Keratinocyte (primary cell): Measurements from ENCODE around the gene USH2A. TPM values are rescaled to one million over a fixed set of nuclear protein-coding genes. Genes with fewer than 3 reads are reported as not detected.

Source experiments
- DNase-seq: peaks from one replicate; pipeline ENCODE4 v3.0.0-alpha.2; 2011; ENCODE audit warnings: low read depth, missing footprints, low spot score
- FAIRE-seq: peaks from 2 replicates; lab custom pipeline; 2011; peaks lifted over from hg19 to GRCh38; lab: Jason Lieb, UNC
- H2AFZ ChIP-seq: 2 replicates; pipeline ENCODE4 v1.6.0; 2012; ENCODE audit warnings: low read length, control low read depth, inconsistent platforms; ENCODE audit not compliant: control insufficient read depth
- H3K27ac ChIP-seq: 2 replicates; pipeline ENCODE4 v1.5.1; 2011; ENCODE audit warnings: low read length; ENCODE audit not compliant: control insufficient read depth, insufficient read depth
- H3K27me3 ChIP-seq: 3 replicates; pipeline ENCODE4 v1.6.0; 2011; ENCODE audit warnings: low read length; ENCODE audit not compliant: control insufficient read depth, insufficient read depth; ENCODE audit errors: extremely low read depth
- H3K36me3 ChIP-seq, 2 experiments: 2 replicates in 1 of 2; 3 replicates in 1 of 2; pipeline ENCODE4 v1.5.1; 2011; ENCODE audit warnings: low read length in 2 of 2, mild to moderate bottlenecking in 1 of 2; ENCODE audit not compliant: control insufficient read depth in 2 of 2, insufficient read depth in 2 of 2; ENCODE audit errors: extremely low read depth in 1 of 2
- H3K4me1 ChIP-seq: 3 replicates; pipeline ENCODE4 v1.5.1; 2011; ENCODE audit warnings: low read length; ENCODE audit not compliant: control insufficient read depth, insufficient read depth; ENCODE audit errors: extremely low read depth
- H3K4me2 ChIP-seq: 3 replicates; pipeline ENCODE4 v1.6.0; 2011; ENCODE audit warnings: low read depth, low read length; ENCODE audit not compliant: control insufficient read depth, insufficient read depth; ENCODE audit errors: extremely low read depth
- H3K4me3 ChIP-seq, 3 experiments: fragments of 200-600 bp in 1 of 3; sonication (generic) in 1 of 3; 2 replicates in 2 of 3; 3 replicates in 1 of 3; pipeline ENCODE4 v1.5.1; 2011 to 2016; ENCODE audit warnings: low read length in 3 of 3, mild to moderate bottlenecking in 3 of 3, control low read depth in 2 of 3, inconsistent platforms in 1 of 3, low read depth in 1 of 3, mixed read lengths in 1 of 3, mixed run types in 1 of 3, moderate library complexity in 1 of 3; ENCODE audit not compliant: control insufficient read depth in 2 of 3, insufficient read depth in 2 of 3; ENCODE audit errors: extremely low read depth in 1 of 3
- H3K79me2 ChIP-seq: 2 replicates; pipeline ENCODE4 v1.6.0; 2012; ENCODE audit warnings: low read length; ENCODE audit not compliant: control insufficient read depth, insufficient read depth
- H3K9ac ChIP-seq: 3 replicates; pipeline ENCODE4 v1.6.0; 2011; ENCODE audit warnings: low read length; ENCODE audit not compliant: control insufficient read depth, insufficient read depth; ENCODE audit errors: extremely low read depth
- H3K9me1 ChIP-seq: 3 replicates; pipeline ENCODE4 v1.6.0; 2011; ENCODE audit warnings: low read length; ENCODE audit not compliant: control insufficient read depth, insufficient read depth; ENCODE audit errors: extremely low read depth
- H3K9me3 ChIP-seq: 2 replicates; pipeline ENCODE4 v1.5.1; 2012; ENCODE audit warnings: low read depth, low read length; ENCODE audit not compliant: control insufficient read depth
- H4K20me1 ChIP-seq: 3 replicates; pipeline ENCODE4 v1.6.0; 2011; ENCODE audit warnings: low read length; ENCODE audit not compliant: control insufficient read depth, insufficient read depth; ENCODE audit errors: extremely low read depth
- CTCF ChIP-seq, 3 experiments: IDR thresholded peaks in 1 of 3; conservative IDR thresholded peaks in 1 of 3; optimal IDR thresholded peaks in 1 of 3; 2 replicates in 2 of 3; 3 replicates in 1 of 3; pipeline versions ENCODE3 to v1.5.1; 2011; ENCODE audit warnings: low read length in 3 of 3, mild to moderate bottlenecking in 3 of 3, moderate library complexity in 2 of 3, control low read depth in 1 of 3, inconsistent platforms in 1 of 3; ENCODE audit not compliant: insufficient read depth in 2 of 3; ENCODE audit errors: extremely low read depth in 1 of 3
- EZH2 ChIP-seq: IDR thresholded peaks from one replicate; pipeline ENCODE4 v1.6.1; 2012; ENCODE audit warnings: inconsistent platforms, mild to moderate bottlenecking, low read length, moderate library complexity
- dilution Hi-C: fragments of 300-500 bp; cut with MboI; formaldehyde crosslinking; loops from one replicate; pipeline ENCODE4 v1.7.0; 2020; ENCODE audit warnings: low sequenced_read_pairs; ENCODE audit not compliant: extremely low pct_ligation_motif_present
- polyA plus RNA-seq, 5 experiments: library from polyadenylated mRNA; depleted of rRNA in 3 of 5; stranded (reverse) in 3 of 5; stranded (forward) in 1 of 5; unstranded in 1 of 5; fragments of >200 nt; gene quantifications; 1 replicate in 1 of 5; 2 replicates in 3 of 5; 3 replicates in 1 of 5; pipeline versions ENCODE4 v1.2.1 to v1.2.3, GENCODE V29; 2011 to 2012; ENCODE audit warnings: missing spikeins in 2 of 5, low read depth in 1 of 5, low replicate concordance in 1 of 5

USH2A gene
- polyA plus RNA-seq, 1 donor (not counting 4 experiments of a cell fraction or from before 2014, with no cell fraction given): not detected

- H3K9ac ChIP-seq: no peak overlapping the region
- H3K27ac ChIP-seq: no peak overlapping the region
- DNase-seq: no peak
- no peak overlapping the region for H2AFZ ChIP-seq
- H3K4me2 ChIP-seq: no peak overlapping the region
- H3K36me3 ChIP-seq: no peaks in the 10 kb centered on the region
- no peaks in the 10 kb centered on the region for H3K79me2 ChIP-seq
- H3K9me1 ChIP-seq: no peaks in the 10 kb centered on the region
- H4K20me1 ChIP-seq: no peaks in the 10 kb centered on the region
- TF ChIP-seq EZH2 (no peak), CTCF (optimal IDR thresholded peaks at IDR 0.05 in 1 of 3, IDR thresholded peaks at IDR 0.05 in 1 of 3, conservative IDR thresholded peaks at IDR 0.05 in 1 of 3; ENCODE audit: extremely low read depth in 1 of 3, insufficient read depth in 2 of 3, low read length in 3 of 3) (no peak)
- no peaks in the 10 kb centered on the region for H3K4me1 ChIP-seq
- H3K9me3 ChIP-seq: no peaks in the 10 kb centered on the region
- no peak overlapping the region for H3K4me3 ChIP-seq
- dilution Hi-C loops: no loop called here
- no peaks in the 10 kb centered on the region for H3K27me3 ChIP-seq
- no peak for FAIRE-seq
Observed at GRCh38 chr1:216366979-216367378, 56.3 kb downstream of the USH2A start.

- H3K9me1 ChIP-seq: no peaks in the 10 kb centered on the region
- H3K4me3 ChIP-seq: no peak overlapping the region
- no peaks in the 10 kb centered on the region for H3K79me2 ChIP-seq
- H3K36me3 ChIP-seq: no peaks in the 10 kb centered on the region
- no peaks in the 10 kb centered on the region for H4K20me1 ChIP-seq
- FAIRE-seq (no peak), DNase-seq (no peak)
- no peaks in the 10 kb centered on the region for H3K4me1 ChIP-seq
- no peak overlapping the region for H2AFZ ChIP-seq
- dilution Hi-C loops: no loop called here
- no peak overlapping the region for H3K9ac ChIP-seq
- H3K9me3 ChIP-seq: no peaks in the 10 kb centered on the region
- no peak for TF ChIP-seq EZH2
- no peak for TF ChIP-seq CTCF (optimal IDR thresholded peaks at IDR 0.05 in 1 of 3, IDR thresholded peaks at IDR 0.05 in 1 of 3, conservative IDR thresholded peaks at IDR 0.05 in 1 of 3; ENCODE audit: extremely low read depth in 1 of 3, insufficient read depth in 2 of 3, low read length in 3 of 3)
- no peak overlapping the region for H3K4me2 ChIP-seq
- no peak overlapping the region for H3K27ac ChIP-seq
- H3K27me3 ChIP-seq: no peaks in the 10 kb centered on the region
Observed at GRCh38 chr1:216356945-216357344, 66.3 kb downstream of the USH2A start.
